Fibroblast of mammary gland (primary cell): ENCODE results near the gene DNAH14.
A peak's percentile ranks its signal among the peaks of the same experiment; 100 is the strongest.
"Not testable (repeated sequence)": the region's sequence is repeated elsewhere in the genome, so short reads cannot be mapped to it uniquely, and the experiment has no call there.

ENCODE experiments used
- DNase-seq: peaks from one replicate; pipeline ENCODE4 v3.0.0-alpha.2; 2010; ENCODE audit warnings: low read depth
- H3K4me3 ChIP-seq: 2 replicates; pipeline ENCODE4 v1.5.1; 2011; ENCODE audit warnings: low read depth, mild to moderate bottlenecking, low read length, moderate library complexity; ENCODE audit not compliant: control insufficient read depth
- CTCF ChIP-seq: conservative IDR thresholded peaks from 2 replicates; pipeline ENCODE4 v1.5.1; 2011; ENCODE audit warnings: low read depth, low read length, inconsistent platforms; ENCODE audit not compliant: control insufficient read depth, insufficient read depth

Gene DNAH14

DNA sequence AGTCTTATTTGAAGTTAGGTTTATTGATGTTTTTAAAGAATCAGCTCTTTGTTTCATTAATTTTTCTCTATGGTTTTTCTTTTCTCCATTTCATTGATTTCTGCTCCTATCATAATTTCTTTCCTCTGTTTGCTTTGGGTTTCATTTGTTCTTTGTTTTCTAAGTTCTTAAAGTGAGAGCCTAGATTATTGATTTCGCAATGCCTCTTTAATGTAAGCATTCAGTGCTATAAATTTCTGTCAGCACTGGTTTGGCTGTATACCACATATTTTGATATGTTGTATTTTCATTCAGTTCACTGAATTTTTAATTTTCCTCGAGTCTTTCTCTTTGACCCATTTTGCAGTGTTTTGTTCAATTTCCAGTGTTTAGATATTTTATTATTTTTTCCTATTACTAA, 68.7 kb downstream of the DNAH14 start:
- DNase-seq: no peak
- no peak for TF ChIP-seq CTCF
- H3K4me3 ChIP-seq: no peak overlapping the region

GRCh38 chr1:225004396-225004795, 74.9 kb downstream of the DNAH14 start:
- H3K4me3 ChIP-seq: no peak overlapping the region
- no peak for DNase-seq
- TF ChIP-seq CTCF: peak; percentile 33

GRCh38 chr1:225006352-225006751, 76.9 kb downstream of the DNAH14 start:
- H3K4me3 ChIP-seq, DNase-seq: not testable (repeated sequence)

DNA sequence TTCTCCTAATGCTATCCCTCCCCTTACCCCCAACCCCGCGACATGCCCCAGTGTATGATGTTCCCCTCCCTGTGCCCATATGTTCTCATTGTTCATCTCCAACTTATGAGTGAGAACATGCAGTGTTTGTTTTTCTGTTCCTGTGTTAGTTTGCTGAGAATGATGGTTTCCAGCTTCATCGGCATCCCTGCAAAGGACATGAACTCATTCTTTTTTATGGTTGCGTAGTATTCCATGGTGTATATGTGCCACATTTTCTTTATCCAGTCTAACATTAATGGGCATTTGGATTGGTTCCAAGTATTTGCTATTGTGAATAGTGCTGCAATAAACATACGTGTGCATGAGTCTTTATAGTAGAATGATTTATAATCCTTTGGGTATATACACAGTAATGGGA, 78.6 kb downstream of the DNAH14 start:
- DNase-seq, H3K4me3 ChIP-seq: not testable (repeated sequence)

DNA sequence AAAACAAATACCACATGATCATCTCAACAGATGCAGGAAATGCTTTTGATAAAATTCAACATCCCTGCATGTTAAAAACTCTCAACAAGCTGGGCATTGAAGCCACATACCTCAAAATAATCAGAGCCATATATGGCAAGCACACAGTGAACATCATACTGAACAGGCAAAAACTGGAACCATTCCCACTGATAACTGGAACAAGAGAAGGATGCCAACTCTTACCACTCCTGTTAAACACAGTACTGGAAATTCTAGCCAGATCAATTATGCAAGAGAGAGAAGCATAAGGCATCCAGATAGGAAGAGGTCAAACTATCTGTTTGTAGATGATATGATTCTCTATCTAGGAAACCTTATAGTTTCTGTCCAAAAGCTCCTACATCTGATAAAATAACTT, 91.6 kb downstream of the DNAH14 start:
- DNase-seq: no peak
- no peak overlapping the region for H3K4me3 ChIP-seq
- TF ChIP-seq CTCF: no peak

DNA sequence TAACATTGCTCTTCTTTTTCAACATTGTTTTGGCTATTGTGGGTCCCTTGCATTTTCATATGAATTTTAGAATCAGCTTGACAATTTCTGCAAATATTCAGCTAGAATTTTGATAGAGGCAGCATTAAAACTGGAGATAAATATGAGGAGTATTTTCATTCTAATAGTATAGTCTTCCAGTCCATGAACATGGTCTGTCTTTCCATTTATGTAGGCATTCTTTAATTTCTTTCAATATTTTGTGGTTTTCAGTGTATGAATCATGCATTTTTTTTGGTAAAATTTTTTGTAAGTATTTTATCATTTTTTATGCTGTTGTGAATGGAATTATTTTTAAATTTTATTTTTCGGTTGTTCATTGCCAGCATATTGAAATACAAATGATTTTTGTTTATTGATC, 97.2 kb downstream of the DNAH14 start:
- TF ChIP-seq CTCF: no peak
- DNase-seq: no peak

GRCh38 chr1:225036441-225036840, 107.0 kb downstream of the DNAH14 start:
- H3K4me3 ChIP-seq, DNase-seq: not testable (repeated sequence)

More for the DNA sequence above, 97.2 kb downstream of the DNAH14 start:
- no peak overlapping the region for H3K4me3 ChIP-seq

DNA sequence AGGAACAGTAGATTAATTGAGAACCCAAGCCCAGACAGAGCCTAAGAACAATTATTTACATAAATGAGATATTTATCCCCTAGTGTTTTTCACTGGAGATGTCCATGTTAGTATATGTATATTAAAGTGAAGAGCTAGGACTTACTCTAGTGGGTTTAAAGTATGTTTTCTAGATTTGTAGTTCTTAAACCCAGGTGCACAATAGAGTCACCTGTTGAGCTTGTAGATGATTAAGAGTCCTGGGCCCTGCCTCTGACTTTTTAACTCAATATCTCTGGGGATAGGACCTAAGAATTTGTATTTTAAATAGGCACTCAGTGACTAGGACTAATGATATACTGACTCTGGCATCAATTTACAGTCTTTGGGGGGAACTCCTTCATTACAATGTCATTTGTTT, 112.8 kb downstream of the DNAH14 start:
- TF ChIP-seq CTCF: no peak
- DNase-seq: no peak
- no peak overlapping the region for H3K4me3 ChIP-seq

GRCh38 chr1:225044258-225044657, 114.8 kb downstream of the DNAH14 start:
- no peak overlapping the region for H3K4me3 ChIP-seq
- peak; percentile 25 for DNase-seq
- TF ChIP-seq CTCF: no peak
